Upper lobe of left lung (tissue), 6 donors: ENCODE data around the gene ATOSA. TPM values are rescaled to one million over a fixed set of nuclear protein-coding genes. Genes with fewer than 3 reads are reported as not detected.

Experiments
- ATAC-seq, 2 donors: fragments of 200-7000 bp; cut with Tn5 transposase; one replicate each; pipeline ENCODE4 v1.9.1; 2022; ENCODE audit warnings: mild to moderate bottlenecking in 2 of 2, moderate library complexity in 2 of 2; ENCODE audit not compliant: low FRiP score in 2 of 2
- DNase-seq, 2 donors: peaks; one replicate each; pipeline ENCODE4 v3.0.0-alpha.2; 2019 to 2020
- H3K27ac ChIP-seq, 4 donors: fragments of 200-600 bp; sonication (generic); one replicate each; pipeline ENCODE4 v1.5.1; 2016 to 2019
- H3K27me3 ChIP-seq, 4 donors: fragments of 200-600 bp; sonication (generic); one replicate each; pipeline ENCODE4 v1.5.1; 2017 to 2019
- H3K36me3 ChIP-seq, 4 donors: fragments of 200-600 bp; sonication (generic); one replicate each; pipeline ENCODE4 v1.5.1; 2016 to 2019
- H3K4me1 ChIP-seq, 4 donors: fragments of 200-600 bp; sonication (generic); one replicate each; pipeline ENCODE4 v1.5.1; 2018 to 2019
- H3K4me3 ChIP-seq, 4 donors: fragments of 200-600 bp; sonication (generic); one replicate each; pipeline ENCODE4 v1.5.1; 2017 to 2019; ENCODE audit warnings: mild to moderate bottlenecking in 2 of 4, moderate library complexity in 1 of 4
- H3K9me3 ChIP-seq, 4 donors: fragments of 200-600 bp; sonication (generic); one replicate each; pipeline ENCODE4 v1.5.1; 2018 to 2019
- CTCF ChIP-seq, 6 experiments: fragments of 450-650 bp in 4 of 6; fragments of 200-600 bp in 2 of 6; sonication (generic) in 2 of 6; IDR thresholded peaks; one replicate each; pipeline ENCODE4 v1.5.1; 2016 to 2019; ENCODE audit warnings: antibody characterized with exemption in 6 of 6
- EP300 ChIP-seq, 4 donors: sonication (generic); formaldehyde crosslinking; IDR thresholded peaks; one replicate each; pipeline ENCODE4 v1.5.1; 2017; ENCODE audit warnings: antibody characterized with exemption in 4 of 4, control low read depth in 2 of 4
- POLR2A ChIP-seq, 4 donors: fragments of 450-650 bp; IDR thresholded peaks; one replicate each; pipeline ENCODE4 v1.5.1; 2016 to 2017; ENCODE audit warnings: antibody characterized with exemption in 4 of 4, mild to moderate bottlenecking in 2 of 4
- POLR2AphosphoS5 ChIP-seq, 2 donors: sonication (generic); formaldehyde crosslinking; IDR thresholded peaks; one replicate each; pipeline ENCODE4 v1.5.1; 2017; ENCODE audit warnings: antibody characterized with exemption in 2 of 2
- WGBS, 2 donors: methylation state at CpG; one replicate each; pipeline ENCODE4 v1.1.5; 2017 to 2018; 5-methylcytosine and 5-hydroxymethylcytosine counted together
- total RNA-seq, 6 donors: library from RNA; depleted of rRNA in 4 of 6; stranded (reverse); fragments of >200 nt in 4 of 6; gene quantifications; one replicate each; pipeline versions ENCODE4 v1.1.0 to v1.2.1, GENCODE V29; 2016 to 2021
- donor health status: DM: no; HTN: no; CAD: no; lungs with moderate emphysema.
- donor health status: DM: no; HTN: yes; CAD: no; lungs with severe emphysema.

Gene ATOSA
- total RNA-seq, 6 donors from 2014 or later: 30.8 to 115 (median 45.4) TPM

DNA sequence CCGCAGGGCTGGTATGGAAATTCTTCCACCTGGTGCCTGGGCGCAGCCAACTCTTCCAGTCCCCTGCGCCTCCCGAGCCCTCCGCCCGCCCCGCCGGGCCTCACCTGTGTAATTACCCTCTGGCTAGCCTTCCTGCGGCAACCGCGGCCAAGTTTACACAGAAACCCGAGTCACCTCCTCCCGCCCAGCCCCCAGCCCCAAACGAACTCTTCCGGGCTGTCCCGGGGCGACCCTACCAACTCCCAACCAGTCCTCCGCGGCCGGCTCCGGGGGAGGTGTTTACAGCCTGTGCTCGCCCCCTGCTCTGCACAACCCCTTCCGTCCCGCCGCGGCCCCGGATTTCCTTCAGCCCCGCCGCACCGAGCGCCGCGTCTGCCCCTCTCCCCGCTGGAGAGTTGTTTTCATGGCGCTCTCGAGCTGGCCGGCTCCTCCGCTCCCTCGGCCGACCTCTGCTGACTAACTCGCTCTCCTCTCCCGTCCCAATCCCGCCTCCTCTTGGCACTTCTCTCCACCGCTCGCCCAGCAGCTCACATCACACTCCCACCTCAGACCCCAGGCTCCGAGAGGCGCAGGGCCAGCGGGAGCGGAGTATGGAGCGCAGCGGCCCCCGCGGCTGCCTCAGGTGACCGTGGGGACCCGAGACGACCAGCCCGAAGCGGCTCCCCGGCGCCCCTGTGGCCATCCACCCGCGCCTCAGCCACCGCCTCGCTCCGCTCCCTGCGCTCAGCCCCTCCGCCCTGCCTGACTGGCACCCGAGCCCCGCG, 538 bp downstream of the ATOSA start:
- TF ChIP-seq CTCF (IDR thresholded peaks at IDR 0.05) (peak in 2 of 6 experiments; percentile 4 to 6), POLR2AphosphoS5 (IDR thresholded peaks at IDR 0.05) (peak; percentile 6 to 31), POLR2A (IDR thresholded peaks at IDR 0.05) (peak in 1 of 4 donors; percentile 21), EP300 (IDR thresholded peaks at IDR 0.05) (no peak)
- Histone ChIP-seq H3K27me3 (no peaks in the 10 kb centered on the region), H3K9me3 (no peaks in the 10 kb centered on the region), H3K36me3 (peaks cover 0 to 16% (median 6%) of the 10 kb centered on the region in 4 donors), H3K4me1 (peaks cover 29 to 37% (median 33%) of the 10 kb centered on the region in 4 donors), H3K4me3 (peak overlapping the region; percentile 67 to 92 (median 76)), H3K27ac (peak overlapping the region; percentile 97 to 99 (median 98))
- ATAC-seq: peak; percentile 86 to 88
- peak; percentile 74 to 92 for DNase-seq
- WGBS, 2 donors: 0 to 1% methylated on average over 31 to 67 of the region's 70 CpGs

- ATAC-seq (peak; percentile 69 to 75), DNase-seq (peak in 1 of 2 donors; percentile 73)
- H3K4me1 ChIP-seq: peaks cover 31 to 42% (median 36%) of the 10 kb centered on the region in 4 donors
- H3K27ac ChIP-seq: peak overlapping the region; percentile 97 to 99 (median 98)
- TF ChIP-seq POLR2AphosphoS5 (IDR thresholded peaks at IDR 0.05) (no peak), POLR2A (IDR thresholded peaks at IDR 0.05) (no peak), CTCF (IDR thresholded peaks at IDR 0.05) (no peak), EP300 (IDR thresholded peaks at IDR 0.05) (no peak)
- no peaks in the 10 kb centered on the region for H3K9me3 ChIP-seq
- 1% methylated on average over 16 of the region's 16 CpGs for WGBS, 2 donors
- H3K36me3 ChIP-seq: peaks cover 0 to 24% (median 6%) of the 10 kb centered on the region in 4 donors
- peak overlapping the region; percentile 67 to 92 (median 76) for H3K4me3 ChIP-seq
- no peaks in the 10 kb centered on the region for H3K27me3 ChIP-seq
Observed at GRCh38 chr15:52677593-52678467, 1.4 kb downstream of the ATOSA start.

DNA sequence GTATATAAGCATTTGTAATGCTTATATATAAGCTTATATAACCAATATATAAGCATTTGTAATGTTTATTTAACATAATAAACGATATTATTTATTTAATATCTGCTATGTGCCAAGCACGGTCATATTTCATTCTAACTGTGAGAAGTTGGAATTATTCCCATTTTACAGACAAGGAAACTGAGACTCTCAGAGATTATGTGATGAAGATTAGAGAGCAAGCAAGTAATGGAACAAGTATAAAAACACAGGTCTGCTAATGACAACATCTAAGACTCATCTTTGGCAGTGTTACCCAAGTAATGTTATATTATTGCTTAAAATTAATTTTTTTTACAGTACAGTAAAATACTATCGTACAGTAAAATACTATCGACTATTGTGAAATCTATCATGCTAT, 4.4 kb downstream of the ATOSA start:
- DNase-seq (no peak), ATAC-seq (no peak)
- Histone ChIP-seq H3K27ac (no peak overlapping the region), H3K4me3 (no peak overlapping the region), H3K27me3 (no peaks in the 10 kb centered on the region), H3K4me1 (peaks cover 29 to 42% (median 35%) of the 10 kb centered on the region in 4 donors), H3K9me3 (no peaks in the 10 kb centered on the region), H3K36me3 (peaks cover 15 to 47% (median 20%) of the 10 kb centered on the region in 4 donors)
- WGBS, 2 donors: 76 to 84% methylated on average over 4 of the region's 4 CpGs
- TF ChIP-seq POLR2AphosphoS5 (IDR thresholded peaks at IDR 0.05): no peak
- TF ChIP-seq POLR2A (IDR thresholded peaks at IDR 0.05): no peak
- no peak for TF ChIP-seq CTCF (IDR thresholded peaks at IDR 0.05)
- TF ChIP-seq EP300 (IDR thresholded peaks at IDR 0.05): no peak

DNA sequence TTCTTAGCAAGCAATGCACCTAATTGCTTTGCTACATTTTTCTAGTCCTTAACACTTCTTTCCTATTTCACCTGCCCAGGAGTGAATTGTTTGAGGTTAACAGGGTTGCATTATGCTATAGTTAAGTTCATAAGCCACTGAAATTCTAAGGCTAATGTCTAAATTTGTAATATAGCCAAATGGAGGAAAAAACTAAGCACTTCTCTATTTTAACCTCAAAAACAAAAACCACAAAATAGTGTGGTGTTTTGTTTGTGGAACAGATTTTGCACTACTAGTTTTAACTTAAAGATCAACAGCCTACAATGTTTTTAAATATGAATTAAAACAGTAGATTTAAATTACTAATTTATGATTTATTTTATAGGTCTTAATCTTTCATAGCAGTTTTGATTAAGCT, 5.5 kb downstream of the ATOSA start:
- Histone ChIP-seq H3K4me1 (peaks cover 27 to 42% (median 35%) of the 10 kb centered on the region in 4 donors), H3K36me3 (peaks cover 17 to 57% (median 27%) of the 10 kb centered on the region in 4 donors), H3K27ac (no peak overlapping the region), H3K9me3 (no peaks in the 10 kb centered on the region), H3K4me3 (no peak overlapping the region), H3K27me3 (no peaks in the 10 kb centered on the region)
- no peak for DNase-seq
- TF ChIP-seq CTCF (IDR thresholded peaks at IDR 0.05): no peak
- no peak for TF ChIP-seq POLR2A (IDR thresholded peaks at IDR 0.05)
- TF ChIP-seq EP300 (IDR thresholded peaks at IDR 0.05): no peak
- TF ChIP-seq POLR2AphosphoS5 (IDR thresholded peaks at IDR 0.05): no peak
- ATAC-seq: no peak
